ENCODE data around the gene KITLG. TPM values are rescaled to one million over a fixed set of nuclear protein-coding genes. Genes with fewer than 3 reads are reported as not detected.
"Not testable (repeated sequence)": the region's sequence is repeated elsewhere in the genome, so short reads cannot be mapped to it uniquely, and the experiment has no call there.

Gene KITLG
- total RNA-seq, 1 experiment from 2014 or later, result 570 TPM

GRCh38 chr12:88469154-88469553, 111.1 kb downstream of the KITLG start:
- Histone ChIP-seq H3K9me2 (ENCODE audit: insufficient read depth) (no peaks in the 10 kb centered on the region), H3K9me3 (ENCODE audit: control insufficient read depth in 1 of 2, insufficient read depth in 1 of 2, low read depth in 1 of 2, low read length in 2 of 2) (no peaks in the 10 kb centered on the region), H2AFZ (ENCODE audit: low read depth, low read length, poor library complexity, severe bottlenecking) (no peak overlapping the region), H3K9ac (ENCODE audit: low read length) (no peak overlapping the region), H3K27me3 (ENCODE audit: insufficient read depth, low read length) (no peaks in the 10 kb centered on the region), H3K4me2 (ENCODE audit: low read length) (no peak overlapping the region), H3K36me3 (ENCODE audit: control insufficient read depth in 1 of 2, insufficient read depth in 2 of 2, low read length in 2 of 2) (no peaks in the 10 kb centered on the region), H3K79me2 (ENCODE audit: insufficient read depth, low read length) (no peaks in the 10 kb centered on the region), H3K4me3 (replicated peaks in 1 of 2; ENCODE audit: low read depth in 1 of 2, low read length in 2 of 2) (no peak overlapping the region), H4K20me1 (ENCODE audit: insufficient read depth) (no peaks in the 10 kb centered on the region), H3K27ac (ENCODE audit: low read depth, low read length) (no peak overlapping the region), H3K4me1 (ENCODE audit: control insufficient read depth in 1 of 2, insufficient read depth in 2 of 2, low read length in 2 of 2) (peaks cover 17 to 23% of the 10 kb centered on the region in 2 experiments)
- ChIA-PET POLR2A (no interaction called here), RAD21 (ENCODE audit: low non-redundant PET in 1 of 2, low total read pairs in 2 of 2, uncharacterized antibody in 2 of 2, unreplicated experiment in 2 of 2) (no interaction called here), CTCF (no interaction called here)
- BruUV-seq (replicated peaks), result no TSS peak
- no peak for DNase-seq (ENCODE audit: low read depth, low spot score)
- no peak for ATAC-seq
- TF ChIP-seq CTCF (IDR thresholded peaks at IDR 0.05 in 2 of 3, conservative IDR thresholded peaks at IDR 0.05 in 1 of 3; ENCODE audit: borderline replicate concordance in 1 of 3, insufficient read depth in 1 of 3, low read depth in 2 of 3, low read length in 2 of 3), result no peak
- no peak for TF ChIP-seq EZH2phosphoT487 (IDR thresholded peaks at IDR 0.05; ENCODE audit: borderline replicate concordance)
- intact Hi-C loops (cut with micrococcal nuclease), result no loop called here

GRCh38 chr12:88468581-88468980, 111.7 kb downstream of the KITLG start:
- intact Hi-C loops (cut with micrococcal nuclease), result no loop called here
- TF ChIP-seq SIN3A (IDR thresholded peaks at IDR 0.05; ENCODE audit: low read depth) (no peak), RAD21 (IDR thresholded peaks at IDR 0.05; ENCODE audit: low read depth) (no peak), EZH2 (IDR thresholded peaks at IDR 0.05) (no peak)
- DNase-seq (ENCODE audit: low read depth, low spot score) (no peak), ATAC-seq (no peak)
- Histone ChIP-seq H3K4me2 (ENCODE audit: low read length) (no peak overlapping the region), H3K9me3 (ENCODE audit: control insufficient read depth in 1 of 2, insufficient read depth in 1 of 2, low read depth in 1 of 2, low read length in 2 of 2) (no peaks in the 10 kb centered on the region), H3K4me1 (ENCODE audit: control insufficient read depth in 1 of 2, insufficient read depth in 2 of 2, low read length in 2 of 2) (peaks cover 17 to 23% of the 10 kb centered on the region in 2 experiments), H3K79me2 (ENCODE audit: insufficient read depth, low read length) (no peaks in the 10 kb centered on the region), H4K20me1 (ENCODE audit: insufficient read depth) (no peaks in the 10 kb centered on the region), H3K4me3 (replicated peaks in 1 of 2; ENCODE audit: low read depth in 1 of 2, low read length in 2 of 2) (no peak overlapping the region), H3K9me2 (ENCODE audit: insufficient read depth) (no peaks in the 10 kb centered on the region), H3K36me3 (ENCODE audit: control insufficient read depth in 1 of 2, insufficient read depth in 2 of 2, low read length in 2 of 2) (no peaks in the 10 kb centered on the region), H3K9ac (ENCODE audit: low read length) (no peak overlapping the region), H3K27ac (ENCODE audit: low read depth, low read length) (no peak overlapping the region), H3K27me3 (ENCODE audit: insufficient read depth, low read length) (no peaks in the 10 kb centered on the region), H2AFZ (ENCODE audit: low read depth, low read length, poor library complexity, severe bottlenecking) (no peak overlapping the region)
- ChIA-PET RAD21 (ENCODE audit: low non-redundant PET in 1 of 2, low total read pairs in 2 of 2, uncharacterized antibody in 2 of 2, unreplicated experiment in 2 of 2) (no interaction called here), POLR2A (no interaction called here), CTCF (no interaction called here)
- BruUV-seq (replicated peaks), result no TSS peak

GRCh38 chr12:88466708-88467107, 113.6 kb downstream of the KITLG start:
- H3K4me1 ChIP-seq (ENCODE audit: control insufficient read depth in 1 of 2, insufficient read depth in 2 of 2, low read length in 2 of 2); H3K9ac ChIP-seq (ENCODE audit: low read length); H3K79me2 ChIP-seq (ENCODE audit: insufficient read depth, low read length); DNase-seq (ENCODE audit: low read depth, low spot score); H4K20me1 ChIP-seq (ENCODE audit: insufficient read depth); H3K36me3 ChIP-seq (ENCODE audit: control insufficient read depth in 1 of 2, insufficient read depth in 2 of 2, low read length in 2 of 2); intact Hi-C loops (cut with micrococcal nuclease); RAD21 ChIA-PET (ENCODE audit: low non-redundant PET in 1 of 2, low total read pairs in 2 of 2, uncharacterized antibody in 2 of 2, unreplicated experiment in 2 of 2); H3K27me3 ChIP-seq (ENCODE audit: insufficient read depth, low read length); POLR2A ChIA-PET; H2AFZ ChIP-seq (ENCODE audit: low read depth, low read length, poor library complexity, severe bottlenecking); H3K9me2 ChIP-seq (ENCODE audit: insufficient read depth); H3K9me3 ChIP-seq (ENCODE audit: control insufficient read depth in 1 of 2, insufficient read depth in 1 of 2, low read depth in 1 of 2, low read length in 2 of 2); H3K4me3 ChIP-seq (replicated peaks in 1 of 2; ENCODE audit: low read depth in 1 of 2, low read length in 2 of 2); BruUV-seq (replicated peaks); CTCF ChIA-PET; ATAC-seq; H3K27ac ChIP-seq (ENCODE audit: low read depth, low read length); H3K4me2 ChIP-seq (ENCODE audit: low read length): not testable (repeated sequence)

Measured in HCT116 (cell line).